Measurements from ENCODE around the gene AKR1E2.
"Not testable (repeated sequence)": the region's sequence is repeated elsewhere in the genome, so short reads cannot be mapped to it uniquely, and the experiment has no call there.

The AKR1E2 gene

GRCh38 chr10:4813023-4813422 is 13.0 kb upstream of the AKR1E2 start:
- FAIRE-seq (no peak), DNase-seq (ENCODE audit: insufficient read length, low spot score) (no peak)

DNA sequence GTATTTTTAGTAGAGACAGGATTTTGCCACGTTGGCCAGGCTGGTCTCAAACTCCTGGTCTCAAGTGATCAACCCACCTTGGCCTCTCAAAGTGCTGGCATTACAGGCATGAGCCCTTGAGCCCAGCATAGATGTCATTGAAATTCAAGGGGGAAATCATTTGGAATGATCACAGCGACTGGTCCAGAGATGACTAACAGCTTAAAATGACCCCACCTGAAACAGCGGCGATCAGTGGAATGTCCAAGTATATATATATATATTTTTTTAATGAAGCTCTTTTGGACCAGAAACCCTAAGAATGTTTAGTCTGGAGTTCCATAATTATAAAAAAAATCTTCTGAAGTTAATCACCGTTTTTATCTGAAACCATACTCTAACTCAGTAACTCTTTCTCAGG is 12.5 kb upstream of the AKR1E2 start:
- FAIRE-seq (no peak), DNase-seq (ENCODE audit: insufficient read length, low spot score) (no peak)

DNA sequence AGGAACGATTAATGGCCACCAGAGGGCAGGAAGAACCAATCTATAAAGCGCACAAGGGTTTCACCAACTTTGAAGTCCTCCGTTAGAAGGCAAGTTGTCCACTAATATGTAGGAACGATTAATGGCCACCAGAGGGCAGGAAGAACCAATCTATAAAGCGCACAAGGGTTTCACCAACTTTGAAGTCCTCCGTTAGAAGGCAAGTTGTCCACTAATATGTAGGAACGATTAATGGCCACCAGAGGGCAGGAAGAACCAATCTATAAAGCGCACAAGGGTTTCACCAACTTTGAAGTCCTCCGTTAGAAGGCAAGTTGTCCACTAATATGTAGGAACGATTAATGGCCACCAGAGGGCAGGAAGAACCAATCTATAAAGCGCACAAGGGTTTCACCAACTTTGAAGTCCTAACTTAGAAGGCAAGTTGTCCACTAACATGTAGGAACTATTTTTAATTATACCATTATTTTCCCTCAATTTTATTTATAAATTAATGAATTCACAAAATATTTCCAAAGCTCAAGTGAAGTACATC is 10.3 kb upstream of the AKR1E2 start:
- FAIRE-seq; DNase-seq (ENCODE audit: insufficient read length, low spot score): not testable (repeated sequence)

DNA sequence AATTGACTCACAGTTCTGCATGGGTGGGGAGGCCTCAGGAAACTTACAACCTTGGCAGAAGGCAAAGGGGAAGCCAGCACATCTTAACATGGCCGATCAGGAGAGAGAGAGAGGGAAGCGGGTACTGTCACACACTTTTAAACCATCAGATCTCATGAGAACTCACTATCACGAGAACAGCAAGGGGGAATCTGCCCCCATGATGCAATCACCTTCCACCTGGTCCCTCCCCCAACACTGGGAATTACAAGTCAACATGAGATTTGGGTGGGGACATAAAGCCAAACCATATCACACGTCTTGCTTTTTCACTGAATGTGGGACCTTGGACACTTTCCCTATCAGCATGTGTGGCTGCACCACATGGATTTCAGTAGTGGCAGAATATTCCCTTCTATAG is 9.0 kb upstream of the AKR1E2 start:
- DNase-seq (ENCODE audit: insufficient read length, low spot score): no peak
- no peak for FAIRE-seq

- no peak for DNase-seq (ENCODE audit: insufficient read length, low spot score)
- FAIRE-seq: no peak
Observed at GRCh38 chr10:4819067-4819466, 6.9 kb upstream of the AKR1E2 start.

DNA sequence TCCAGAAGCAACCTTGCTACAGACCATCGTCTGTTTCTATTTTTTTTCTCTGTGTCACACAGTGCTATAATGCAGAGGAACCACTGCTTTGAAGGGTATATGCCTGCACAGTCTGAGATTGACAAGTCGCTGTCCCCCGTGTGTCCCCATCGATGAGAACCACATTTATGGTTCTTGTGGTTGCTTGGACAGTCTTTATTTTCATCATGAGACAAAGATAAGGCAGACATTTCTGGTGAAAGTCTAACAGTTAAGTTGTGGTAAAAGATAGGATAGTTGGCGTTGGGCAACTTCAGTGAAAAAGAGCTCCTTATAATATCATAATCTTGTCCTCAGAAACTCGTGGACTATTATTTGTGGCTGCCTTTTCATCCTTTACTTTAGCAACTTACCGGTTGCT is 6.3 kb upstream of the AKR1E2 start:
- DNase-seq (ENCODE audit: insufficient read length, low spot score) (no peak), FAIRE-seq (no peak)

DNA sequence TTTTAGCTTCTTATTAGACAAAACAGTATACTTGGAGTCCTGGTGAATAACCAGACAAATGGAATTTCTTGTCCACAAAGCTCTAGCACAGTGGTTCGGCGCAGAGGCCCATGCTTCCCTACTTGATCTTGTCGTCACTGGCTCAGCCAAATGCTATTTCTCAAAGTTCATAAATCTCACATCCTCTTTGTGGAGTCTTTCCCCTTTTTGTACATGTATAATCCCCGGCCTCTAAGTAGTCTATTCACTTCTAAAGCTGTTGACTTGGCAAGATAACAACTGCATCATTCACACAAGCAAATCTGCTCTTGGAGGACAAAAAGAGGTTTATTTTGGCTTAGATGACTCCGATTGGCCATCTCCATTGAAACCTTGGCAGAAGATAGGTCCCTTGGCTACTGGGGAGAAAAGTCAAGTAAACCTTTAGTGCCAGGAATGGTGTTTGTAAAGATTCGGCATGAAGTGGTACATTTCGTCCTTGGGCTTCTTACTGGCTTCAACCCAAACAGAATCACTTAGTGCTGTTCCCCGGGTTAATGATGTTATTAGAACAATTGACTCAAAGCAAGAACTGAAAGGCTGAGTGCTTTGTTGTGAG is 5.1 kb upstream of the AKR1E2 start:
- FAIRE-seq (no peak), DNase-seq (ENCODE audit: insufficient read length, low spot score) (no peak)

DNA sequence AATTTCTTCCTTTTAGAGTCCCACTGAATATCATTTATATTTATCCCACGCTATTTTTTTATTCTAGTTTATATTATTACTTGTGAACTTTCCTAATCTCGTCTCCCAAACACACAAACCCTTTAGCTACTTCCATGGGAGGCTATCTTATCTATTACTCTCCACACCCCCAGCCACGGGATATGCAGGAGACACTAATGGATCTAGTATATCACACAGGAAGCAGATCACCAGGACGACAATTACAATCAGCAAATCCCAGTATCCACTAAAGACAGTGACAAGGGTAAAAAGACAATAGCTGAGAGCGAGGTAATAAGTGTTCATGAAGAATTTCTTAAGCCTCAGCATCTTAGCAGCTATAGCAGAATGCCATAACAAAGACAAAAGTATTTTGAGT is 3.8 kb upstream of the AKR1E2 start:
- FAIRE-seq: no peak
- DNase-seq (ENCODE audit: insufficient read length, low spot score): no peak

GRCh38 chr10:4824791-4825310 is 1.2 kb upstream of the AKR1E2 start:
- FAIRE-seq: no peak
- DNase-seq (ENCODE audit: insufficient read length, low spot score): no peak

DNA sequence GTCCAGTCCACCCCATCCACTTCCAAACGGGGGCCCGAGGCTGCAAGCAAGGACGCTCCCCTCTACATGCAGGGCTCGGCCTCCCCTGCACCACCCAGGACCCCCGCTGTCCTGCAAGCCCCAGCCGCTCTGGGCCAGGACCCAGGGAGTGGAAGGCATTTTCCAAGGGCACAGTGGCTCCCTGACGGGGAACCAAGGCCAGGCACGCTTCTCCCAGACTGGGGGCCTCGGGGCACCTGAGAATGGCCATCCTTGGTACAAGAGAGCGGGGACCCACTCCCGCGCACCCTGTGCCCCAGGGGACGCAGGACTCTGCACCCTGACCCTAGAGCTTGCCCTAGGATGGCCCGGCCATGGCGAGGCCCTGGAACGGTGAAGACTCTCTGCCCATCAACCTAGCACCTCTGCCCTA is 545 bp upstream of the AKR1E2 start:
- FAIRE-seq: no peak
- no peak for DNase-seq (ENCODE audit: insufficient read length, low spot score)

DNA sequence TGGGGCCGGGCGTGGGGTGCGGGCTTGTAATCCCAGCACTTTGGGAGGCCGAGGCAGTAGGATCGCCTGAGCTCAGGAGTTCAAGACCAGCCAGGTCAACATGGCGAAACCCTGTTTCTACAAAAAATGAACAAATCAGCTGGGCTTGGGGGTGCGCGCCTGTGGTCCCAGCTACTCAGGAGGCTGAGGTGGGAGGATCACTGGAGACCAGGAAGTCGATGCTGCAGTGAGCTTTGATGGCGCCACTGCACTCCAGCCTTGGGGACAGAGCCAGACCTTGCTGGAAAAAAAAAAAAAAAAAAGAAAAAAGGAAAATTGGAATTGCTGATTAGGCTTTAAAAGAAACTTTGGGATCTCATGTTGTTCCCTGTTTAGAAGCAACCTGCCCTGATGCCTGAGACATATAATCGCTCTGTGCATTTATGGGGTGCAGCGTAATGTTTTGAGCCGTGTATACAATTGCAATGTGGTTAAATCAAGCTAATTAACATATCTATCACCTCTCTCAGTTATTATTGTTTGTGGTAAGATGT is 851 bp downstream of the AKR1E2 start:
- FAIRE-seq (no peak), DNase-seq (ENCODE audit: insufficient read length, low spot score) (no peak)

- FAIRE-seq (no peak), DNase-seq (ENCODE audit: insufficient read length, low spot score) (no peak)
Observed at GRCh38 chr10:4828005-4828404, 2.0 kb downstream of the AKR1E2 start.

- FAIRE-seq (no peak), DNase-seq (ENCODE audit: insufficient read length, low spot score) (no peak)
Observed at GRCh38 chr10:4830551-4830950, 4.5 kb downstream of the AKR1E2 start.

- DNase-seq (ENCODE audit: insufficient read length, low spot score): no peak
- FAIRE-seq: no peak
Observed at GRCh38 chr10:4831091-4831490, 5.1 kb downstream of the AKR1E2 start.

DNA sequence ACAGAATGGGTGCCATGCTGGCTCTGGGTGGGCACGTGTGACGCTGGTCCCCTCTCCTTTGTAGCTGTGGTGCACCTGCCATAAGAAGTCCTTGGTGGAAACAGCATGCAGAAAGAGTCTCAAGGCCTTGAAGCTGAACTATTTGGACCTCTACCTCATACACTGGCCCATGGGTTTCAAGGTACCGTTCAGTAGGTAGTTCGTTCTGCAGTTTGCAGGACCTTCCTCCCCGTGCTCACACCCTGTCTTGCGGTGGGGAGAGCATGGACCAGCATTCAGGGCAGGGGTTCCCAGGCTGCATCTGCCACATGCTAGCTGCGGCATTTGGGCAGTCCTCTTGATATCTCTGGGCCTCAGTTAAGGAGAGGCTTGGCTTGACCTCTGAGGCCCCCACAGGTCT is 7.3 kb downstream of the AKR1E2 start:
- DNase-seq (ENCODE audit: insufficient read length, low spot score) (no peak), FAIRE-seq (no peak)

DNA sequence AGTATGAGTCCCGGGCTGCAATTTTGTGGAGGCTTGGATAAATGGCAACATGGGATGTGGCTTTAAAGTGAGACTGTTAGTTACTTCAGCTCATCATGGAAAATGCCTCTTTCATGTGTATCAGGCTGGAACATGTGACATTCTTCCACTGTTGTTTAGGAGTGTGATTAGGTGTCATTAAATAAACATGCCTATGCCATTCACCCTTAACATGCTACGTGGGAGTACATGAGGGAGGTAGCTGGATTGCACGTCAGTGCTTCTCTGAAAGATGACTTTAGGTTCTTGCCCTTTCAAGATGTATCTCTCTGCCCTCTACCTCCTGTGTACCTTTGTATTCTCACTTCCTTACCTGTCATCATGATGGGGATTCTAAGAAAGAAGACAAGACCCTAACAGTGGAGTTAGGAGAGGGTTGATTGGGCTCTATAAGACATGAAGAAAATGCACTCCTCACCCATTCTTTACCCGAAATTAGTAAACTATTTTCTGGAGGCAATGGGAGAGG is 8.9 kb downstream of the AKR1E2 start:
- no peak for FAIRE-seq

GRCh38 chr10:4835494-4835918 is 9.5 kb downstream of the AKR1E2 start:
- DNase-seq (ENCODE audit: insufficient read length, low spot score) (no peak), FAIRE-seq (no peak)

More for the DNA sequence above, 8.9 kb downstream of the AKR1E2 start:
- no peak for DNase-seq (ENCODE audit: insufficient read length, low spot score)

- FAIRE-seq (no peak), DNase-seq (ENCODE audit: insufficient read length, low spot score) (no peak)
Observed at GRCh38 chr10:4836416-4836969, 10.5 kb downstream of the AKR1E2 start.

DNA sequence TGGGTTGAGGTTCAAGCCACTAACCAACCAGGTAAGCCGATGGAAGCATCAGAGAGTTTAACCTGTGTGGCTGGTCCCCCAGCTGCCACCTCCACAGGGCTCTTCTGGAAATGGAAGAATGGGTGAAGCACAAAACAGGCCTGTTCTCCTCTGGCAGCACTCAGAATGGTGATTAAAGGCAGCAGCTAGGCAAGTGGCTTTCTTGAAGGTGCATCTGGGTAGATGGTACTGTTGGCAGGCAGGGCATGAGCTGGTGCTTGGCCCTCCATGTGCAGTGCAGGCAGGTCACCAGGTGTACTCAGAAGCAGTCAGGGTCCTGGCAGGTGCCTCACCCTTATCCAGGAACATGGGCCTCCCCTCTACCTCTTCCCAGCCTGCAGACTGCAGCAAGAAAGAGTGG is 11.5 kb downstream of the AKR1E2 start:
- FAIRE-seq: no peak
- no peak for DNase-seq (ENCODE audit: insufficient read length, low spot score)

GRCh38 chr10:4838743-4839142 is 12.7 kb downstream of the AKR1E2 start:
- FAIRE-seq: no peak

DNA sequence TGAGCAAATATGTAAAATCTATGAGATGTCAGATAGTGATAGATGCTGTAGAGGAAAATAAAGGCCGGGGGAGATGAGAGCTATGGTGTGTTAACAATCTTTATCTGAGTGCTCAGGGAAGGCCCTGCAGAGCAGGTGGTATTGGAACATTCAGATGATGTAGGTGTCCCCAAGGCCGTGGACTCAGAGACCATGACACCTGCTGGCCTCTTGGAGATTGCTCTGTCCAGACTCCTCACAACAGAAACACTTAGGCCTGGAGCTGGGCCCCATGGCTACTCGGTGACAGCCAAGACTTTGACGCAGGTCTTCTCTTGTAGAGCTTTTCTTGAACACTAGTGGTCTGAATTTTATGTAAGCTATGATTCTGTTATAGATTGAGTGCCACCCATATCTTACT is 13.3 kb downstream of the AKR1E2 start:
- no peak for DNase-seq (ENCODE audit: insufficient read length, low spot score)
- FAIRE-seq: no peak

More at GRCh38 chr10:4838743-4839142, 12.7 kb downstream of the AKR1E2 start:
- no peak for DNase-seq (ENCODE audit: insufficient read length, low spot score)

DNA sequence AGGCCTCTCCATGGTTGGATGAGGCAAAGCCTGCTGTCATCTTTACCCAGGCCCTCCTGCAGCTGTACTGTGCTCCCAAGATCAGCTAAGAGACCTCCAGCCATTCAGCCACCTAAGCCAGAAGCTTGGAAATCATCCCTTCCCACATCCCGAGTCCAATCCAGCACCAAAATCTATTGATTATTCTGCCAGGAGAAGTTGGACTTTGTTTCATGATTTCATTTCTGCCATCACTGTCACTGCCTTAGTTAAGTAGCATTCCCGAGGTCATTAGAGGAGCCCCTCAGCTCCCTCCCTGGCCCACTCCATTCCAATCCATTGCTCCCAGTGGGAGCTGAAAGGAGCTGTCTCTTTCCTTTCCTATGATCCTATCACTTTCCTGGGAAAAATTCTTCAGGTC is 14.1 kb downstream of the AKR1E2 start:
- no peak for DNase-seq (ENCODE audit: insufficient read length, low spot score)
- no peak for FAIRE-seq

Measured in GM19239 (cell line).